ENCODE data around the gene LPIN3. TPM values are rescaled to one million over a fixed set of nuclear protein-coding genes. Genes with fewer than 3 reads are reported as not detected.

Gene LPIN3
- total and polyA plus RNA-seq, 2 of the 4 experiments (the other 2 are of a cell fraction): 2.3 to 8.3 TPM

DNA sequence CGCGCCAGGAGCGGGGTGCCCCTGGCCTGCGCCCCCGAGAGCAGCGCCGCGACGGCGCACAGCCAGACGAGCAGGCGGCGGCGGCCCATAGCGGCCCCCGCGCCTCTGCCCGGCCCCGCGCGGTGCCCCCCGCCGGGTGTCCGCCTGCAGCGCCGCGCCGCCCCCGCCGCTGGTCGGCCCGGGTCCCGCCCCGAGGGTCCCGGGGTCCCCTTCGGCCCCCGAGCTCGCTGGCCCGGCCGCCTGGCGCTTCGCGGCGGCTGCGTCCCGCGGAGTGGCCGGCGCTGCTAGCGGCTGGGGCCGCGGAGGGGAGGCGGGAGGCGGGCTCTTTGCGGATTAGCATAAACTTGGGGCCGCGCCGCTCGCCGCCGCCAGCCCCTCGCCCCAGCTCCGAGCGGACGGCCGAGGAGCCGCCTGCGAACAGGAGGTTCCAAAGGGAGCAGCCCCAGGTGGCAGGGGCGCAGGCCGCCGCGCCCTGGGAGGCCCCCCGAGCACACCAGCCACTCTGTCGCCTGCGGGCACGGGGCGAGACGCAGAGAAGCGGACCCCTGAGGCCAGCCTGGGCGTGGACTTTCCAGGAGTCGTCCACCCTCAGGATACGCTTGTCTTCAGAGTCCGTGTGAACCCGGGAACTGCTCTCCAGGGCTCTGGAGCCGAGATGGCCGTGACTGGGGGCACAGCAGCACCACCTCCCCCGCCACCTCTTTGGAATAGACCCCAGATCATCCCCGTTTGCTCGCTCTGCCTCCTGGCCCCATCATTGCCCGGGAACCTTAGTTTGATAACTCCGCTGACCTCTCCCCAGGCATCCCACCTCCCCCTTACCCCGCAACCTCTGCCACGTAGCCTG, 26.1 kb downstream of the LPIN3 start, which contains the start of gene EMILIN3 (continued):
- TF ChIP-seq CHD1 (IDR thresholded peaks at IDR 0.05; ENCODE audit: low read depth, low read length): no peak
- no peak for TF ChIP-seq CEBPB (IDR thresholded peaks at IDR 0.05; ENCODE audit: low read depth, low read length)
- TF ChIP-seq MXI1 (IDR thresholded peaks at IDR 0.05; ENCODE audit: borderline replicate concordance, low read depth, low read length): no peak
- TF ChIP-seq, protein P1, sequence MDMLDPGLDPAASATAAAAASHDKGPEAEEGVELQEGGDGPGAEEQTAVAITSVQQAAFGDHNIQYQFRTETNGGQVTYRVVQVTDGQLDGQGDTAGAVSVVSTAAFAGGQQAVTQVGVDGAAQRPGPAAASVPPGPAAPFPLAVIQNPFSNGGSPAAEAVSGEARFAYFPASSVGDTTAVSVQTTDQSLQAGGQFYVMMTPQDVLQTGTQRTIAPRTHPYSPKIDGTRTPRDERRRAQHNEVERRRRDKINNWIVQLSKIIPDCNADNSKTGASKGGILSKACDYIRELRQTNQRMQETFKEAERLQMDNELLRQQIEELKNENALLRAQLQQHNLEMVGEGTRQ (IDR thresholded peaks at IDR 0.05; ENCODE audit: low read depth, low read length): no peak

DNA sequence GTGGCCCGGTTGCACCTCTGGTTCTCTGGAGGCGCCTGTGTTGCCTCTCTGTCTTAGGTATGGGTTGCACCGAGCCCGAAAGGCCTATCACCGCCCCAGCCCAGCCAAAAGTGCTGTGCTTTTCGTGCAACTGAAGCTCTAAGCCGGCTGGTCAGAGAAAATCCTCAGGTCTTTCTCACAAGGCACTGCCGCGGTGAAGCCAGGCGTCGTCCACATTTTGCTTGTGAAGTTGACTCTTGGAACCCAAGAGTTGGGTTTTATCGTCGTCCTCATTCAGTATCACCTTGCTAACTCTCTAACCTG, 26.7 kb downstream of the LPIN3 start:
- H3K4me2 ChIP-seq (ENCODE audit: low read depth, low read length): no peak overlapping the region
- no peak overlapping the region for H4K5ac ChIP-seq (ENCODE audit: low read depth, low read length)
- ChIA-PET CTCF (interaction anchor here (1.4 kb wide), 1 partner anchor 31 kb away, joined by 4 read pairs; no protein-coding TSS in a partner anchor), POLR2A (ENCODE audit: unreplicated experiment) (no interaction called here)
- no peak overlapping the region for H2AK9ac ChIP-seq (replicated peaks; ENCODE audit: low read depth, low read length, poor library complexity)
- no peak overlapping the region for H2BK120ac ChIP-seq (ENCODE audit: low read depth, low read length)
- in situ Hi-C loops (cut with MboI; ENCODE audit: low sequenced_read_pairs) (no loop called here), dilution Hi-C loops (cut with HindIII; ENCODE audit: low sequenced_read_pairs, unreplicated experiment) (no loop called here), intact Hi-C loops (cut with micrococcal nuclease) (no loop called here)
- H3K9ac ChIP-seq (ENCODE audit: low read depth, low read length): no peak overlapping the region
- H3K4me3 ChIP-seq (ENCODE audit: insufficient read depth, low read depth, low read length): no peak overlapping the region
- H3K9me1 ChIP-seq (ENCODE audit: insufficient read depth, low read length): no peaks in the 10 kb centered on the region
- H3K27me3 ChIP-seq (ENCODE audit: control insufficient read depth, insufficient read depth, low read length): peaks cover 66% of the 10 kb centered on the region
- H4K8ac ChIP-seq (ENCODE audit: low read depth in 2 of 2, low read length in 2 of 2): no peak overlapping the region
- no peaks in the 10 kb centered on the region for H3K4me1 ChIP-seq (ENCODE audit: control insufficient read depth, insufficient read depth, low read length)
- peaks cover 4% of the 10 kb centered on the region; the same call in 1 of the 2 replicates for H4K20me1 ChIP-seq (ENCODE audit: insufficient read depth, low read length)
- no peak overlapping the region for H2BK5ac ChIP-seq (ENCODE audit: low read depth, low read length, poor library complexity, severe bottlenecking)
- peaks cover 4% of the 10 kb centered on the region; the same call in 1 of the 2 replicates for H3K9me3 ChIP-seq (ENCODE audit: control insufficient read depth, insufficient read depth, low read length)
- no peak overlapping the region for H2BK20ac ChIP-seq (ENCODE audit: low read depth, low read length)
- DNase-seq (no peak), ATAC-seq (ENCODE audit: low read depth) (no peak)
- H3K79me1 ChIP-seq (ENCODE audit: low read depth in 1 of 2, low read length in 2 of 2): no peaks in the 10 kb centered on the region
- no peak overlapping the region for H3K4ac ChIP-seq (ENCODE audit: low read depth, low read length)
- no peak overlapping the region for H3K27ac ChIP-seq (ENCODE audit: insufficient read depth, low read length)
- H2AK5ac ChIP-seq (ENCODE audit: low read depth, low read length): no peak overlapping the region
- no peak overlapping the region for H3K18ac ChIP-seq (ENCODE audit: low read depth, low read length)
- no TSS peak for BruUV-seq (replicated peaks)
- H2BK15ac ChIP-seq (ENCODE audit: low read depth, low read length): no peak overlapping the region
- WGBS, 2 experiments (ENCODE audit: extremely low coverage in 2 of 2, insufficient read length in 1 of 2): 64% methylated on average over 13 of the region's 13 CpGs; no CpG with 5 or more reads in 1 of the 2 experiments
- no peaks in the 10 kb centered on the region for H3K36me3 ChIP-seq (ENCODE audit: control insufficient read depth, insufficient read depth, low read length)
- no peak overlapping the region for H2AFZ ChIP-seq (replicated peaks; ENCODE audit: low read length, poor library complexity)
- H3K14ac ChIP-seq (replicated peaks; ENCODE audit: low read depth, low read length): no peak overlapping the region
- H3K23ac ChIP-seq (ENCODE audit: low read depth, low read length): no peak overlapping the region
- H3K56ac ChIP-seq (ENCODE audit: extremely low read depth, insufficient read depth, low read length): no peak overlapping the region
- H4K91ac ChIP-seq (ENCODE audit: insufficient read depth, low read depth, low read length): no peak overlapping the region
- TF ChIP-seq MXI1 (IDR thresholded peaks at IDR 0.05; ENCODE audit: borderline replicate concordance, low read depth, low read length) (no peak), BHLHE40 (IDR thresholded peaks at IDR 0.05; ENCODE audit: low read depth, low read length) (no peak), FOS (IDR thresholded peaks at IDR 0.05; ENCODE audit: low read depth, low read length) (no peak), NFE2L2 (IDR thresholded peaks at IDR 0.05; ENCODE audit: low read depth, low read length) (no peak), SMC3 (IDR thresholded peaks at IDR 0.05; ENCODE audit: low read depth, low read length) (no peak), RFX5 (IDR thresholded peaks at IDR 0.05; ENCODE audit: low read depth, low read length) (no peak), RAD21 (IDR thresholded peaks at IDR 0.05; ENCODE audit: low read length) (no peak), MAFK (IDR thresholded peaks at IDR 0.05; ENCODE audit: low read depth, low read length) (no peak), CHD1 (IDR thresholded peaks at IDR 0.05; ENCODE audit: low read depth, low read length) (no peak), POLR2A (IDR thresholded peaks at IDR 0.05; ENCODE audit: low read depth, low read length) (no peak)
- TF ChIP-seq, protein P2, sequence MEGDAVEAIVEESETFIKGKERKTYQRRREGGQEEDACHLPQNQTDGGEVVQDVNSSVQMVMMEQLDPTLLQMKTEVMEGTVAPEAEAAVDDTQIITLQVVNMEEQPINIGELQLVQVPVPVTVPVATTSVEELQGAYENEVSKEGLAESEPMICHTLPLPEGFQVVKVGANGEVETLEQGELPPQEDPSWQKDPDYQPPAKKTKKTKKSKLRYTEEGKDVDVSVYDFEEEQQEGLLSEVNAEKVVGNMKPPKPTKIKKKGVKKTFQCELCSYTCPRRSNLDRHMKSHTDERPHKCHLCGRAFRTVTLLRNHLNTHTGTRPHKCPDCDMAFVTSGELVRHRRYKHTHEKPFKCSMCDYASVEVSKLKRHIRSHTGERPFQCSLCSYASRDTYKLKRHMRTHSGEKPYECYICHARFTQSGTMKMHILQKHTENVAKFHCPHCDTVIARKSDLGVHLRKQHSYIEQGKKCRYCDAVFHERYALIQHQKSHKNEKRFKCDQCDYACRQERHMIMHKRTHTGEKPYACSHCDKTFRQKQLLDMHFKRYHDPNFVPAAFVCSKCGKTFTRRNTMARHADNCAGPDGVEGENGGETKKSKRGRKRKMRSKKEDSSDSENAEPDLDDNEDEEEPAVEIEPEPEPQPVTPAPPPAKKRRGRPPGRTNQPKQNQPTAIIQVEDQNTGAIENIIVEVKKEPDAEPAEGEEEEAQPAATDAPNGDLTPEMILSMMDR (conservative IDR thresholded peaks at IDR 0.05; ENCODE audit: low read depth, low read length): no peak
- TF ChIP-seq, protein P1 (IDR thresholded peaks at IDR 0.05; ENCODE audit: low read depth, low read length): no peak

Data from IMR-90 (cell line).